Right renal cortex interstitium (tissue), 3 donors: ENCODE data around the gene SEMA4C. TPM values are rescaled to one million over a fixed set of nuclear protein-coding genes. Genes with fewer than 3 reads are reported as not detected.

ENCODE experiments used
- polyA plus RNA-seq, 3 donors: library from polyadenylated mRNA; unstranded; fragments of 120-200 nt; gene quantifications; one replicate each; pipeline ENCODE4 v1.2.1, GENCODE V29; 2013; ENCODE audit not compliant: insufficient read length in 3 of 3

SEMA4C gene
- polyA plus RNA-seq, 3 donors, result 31.1 to 33.9 (median 31.3) TPM

Other genes with a start within 250 kb of the SEMA4C start
- gene KANSL3, start 231.8 kb downstream of the SEMA4C start, polyA plus RNA-seq, result 10 to 100 TPM; 53.7 to 55.1 (median 54.2) TPM
- gene FER1L5, start 227.3 kb downstream of the SEMA4C start, polyA plus RNA-seq, result under 1 TPM; 0.74 to 0.80 (median 0.79) TPM
- 10 to 100 TPM; 52.6 to 58.6 (median 53.8) TPM for gene LMAN2L, start 130.0 kb downstream of the SEMA4C start, polyA plus RNA-seq
- gene CNNM4, start 109.2 kb downstream of the SEMA4C start, polyA plus RNA-seq, result 10 to 100 TPM; 10.9 to 13.2 (median 12.4) TPM
- gene CNNM3, start 53.8 kb downstream of the SEMA4C start, polyA plus RNA-seq, result 10 to 100 TPM; 27.9 to 32.5 (median 32.5) TPM
- gene ANKRD23, start 26.1 kb downstream of the SEMA4C start, polyA plus RNA-seq, result 1 to 10 TPM; 2.4 to 2.9 (median 2.8) TPM
- gene ANKRD39, start 12.1 kb downstream of the SEMA4C start, polyA plus RNA-seq, result 1 to 10 TPM; 7.9 to 9.0 (median 8.2) TPM
- under 1 TPM; 0.37 to 0.89 (median 0.59) TPM for gene FAM178B, start 116.5 kb upstream of the SEMA4C start, polyA plus RNA-seq
- gene FAHD2B, start 224.8 kb upstream of the SEMA4C start, polyA plus RNA-seq, result 10 to 100 TPM; 21.5 to 22.0 (median 21.5) TPM
- 10 to 100 TPM; 14.1 to 16.8 (median 16.7) TPM for gene ANKRD36, start 243.1 kb upstream of the SEMA4C start, polyA plus RNA-seq